ENCODE results near the gene UBD.

DNA sequence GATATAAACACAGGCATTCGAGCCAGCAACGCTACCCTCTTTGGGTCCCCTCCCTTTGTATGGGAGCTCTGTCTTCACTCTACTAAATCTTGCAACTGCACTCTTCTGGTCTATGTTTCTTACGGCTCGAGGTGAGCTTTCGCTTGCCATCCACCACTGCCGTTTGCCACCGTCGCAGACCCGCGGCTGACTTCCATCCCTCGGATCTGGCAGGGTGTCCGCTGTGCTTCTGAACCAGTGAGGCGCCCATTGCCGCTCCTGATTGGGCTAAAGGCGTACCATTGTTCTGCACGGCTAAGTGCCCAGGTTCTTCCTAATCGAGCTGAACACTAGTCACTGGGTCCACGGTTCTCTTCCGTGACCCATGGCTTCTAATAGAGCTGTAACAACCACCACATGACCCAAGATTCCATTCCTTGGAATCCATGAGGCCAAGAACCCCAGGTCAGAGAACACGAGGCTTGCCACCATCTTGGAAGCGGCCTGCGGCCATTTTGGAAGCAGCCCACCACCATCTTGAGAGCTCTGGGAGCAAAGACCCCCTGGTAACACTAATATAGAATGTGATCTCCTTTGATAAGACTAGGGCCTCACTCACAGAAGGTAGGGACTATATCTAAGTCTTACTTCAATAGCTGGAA, 973 bp downstream of the UBD start:
- TF ChIP-seq, protein P1, sequence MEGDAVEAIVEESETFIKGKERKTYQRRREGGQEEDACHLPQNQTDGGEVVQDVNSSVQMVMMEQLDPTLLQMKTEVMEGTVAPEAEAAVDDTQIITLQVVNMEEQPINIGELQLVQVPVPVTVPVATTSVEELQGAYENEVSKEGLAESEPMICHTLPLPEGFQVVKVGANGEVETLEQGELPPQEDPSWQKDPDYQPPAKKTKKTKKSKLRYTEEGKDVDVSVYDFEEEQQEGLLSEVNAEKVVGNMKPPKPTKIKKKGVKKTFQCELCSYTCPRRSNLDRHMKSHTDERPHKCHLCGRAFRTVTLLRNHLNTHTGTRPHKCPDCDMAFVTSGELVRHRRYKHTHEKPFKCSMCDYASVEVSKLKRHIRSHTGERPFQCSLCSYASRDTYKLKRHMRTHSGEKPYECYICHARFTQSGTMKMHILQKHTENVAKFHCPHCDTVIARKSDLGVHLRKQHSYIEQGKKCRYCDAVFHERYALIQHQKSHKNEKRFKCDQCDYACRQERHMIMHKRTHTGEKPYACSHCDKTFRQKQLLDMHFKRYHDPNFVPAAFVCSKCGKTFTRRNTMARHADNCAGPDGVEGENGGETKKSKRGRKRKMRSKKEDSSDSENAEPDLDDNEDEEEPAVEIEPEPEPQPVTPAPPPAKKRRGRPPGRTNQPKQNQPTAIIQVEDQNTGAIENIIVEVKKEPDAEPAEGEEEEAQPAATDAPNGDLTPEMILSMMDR (conservative IDR thresholded peaks at IDR 0.05) = no peak
- TF ChIP-seq EZH2 (IDR thresholded peaks at IDR 0.05; ENCODE audit: low read depth) = no peak
